Measurements from ENCODE around the gene DRD5.
"Not testable (repeated sequence)": the region's sequence is repeated elsewhere in the genome, so short reads cannot be mapped to it uniquely, and the experiment has no call there.

The DRD5 gene

GRCh38 chr4:9796641-9797040, 15.2 kb downstream of the DRD5 start:
- not testable (repeated sequence) for H3K27me3 ChIP-seq (ENCODE audit: insufficient read depth, low read length); H2AFZ ChIP-seq (ENCODE audit: insufficient read depth, low read length, poor library complexity); H3K4me3 ChIP-seq (ENCODE audit: low read depth, low read length); H3K4ac ChIP-seq (ENCODE audit: low read depth, low read length); H4K12ac ChIP-seq (ENCODE audit: low read depth, low read length); H3K4me2 ChIP-seq (ENCODE audit: low read length); H3K9me3 ChIP-seq (ENCODE audit: insufficient read depth, low read depth, low read length); H3K27ac ChIP-seq (ENCODE audit: low read depth, low read length); H3K79me2 ChIP-seq (ENCODE audit: control insufficient read depth, insufficient read depth, low read length, poor library complexity); H4K8ac ChIP-seq (ENCODE audit: low read depth, low read length); H2AK5ac ChIP-seq (ENCODE audit: low read length); H2BK12ac ChIP-seq (ENCODE audit: low read length); H2BK120ac ChIP-seq (ENCODE audit: insufficient read depth, low read length, poor library complexity); H3K23ac ChIP-seq (ENCODE audit: low read length); H3K9ac ChIP-seq (ENCODE audit: low read length); H3K4me1 ChIP-seq (ENCODE audit: control insufficient read depth in 1 of 2, insufficient read depth in 2 of 2, low read length in 2 of 2); H3K14ac ChIP-seq (ENCODE audit: low read length); H3K18ac ChIP-seq (ENCODE audit: low read length); H2BK5ac ChIP-seq (ENCODE audit: low read depth, low read length, poor library complexity); H4K91ac ChIP-seq (ENCODE audit: low read depth, low read length); H3K79me1 ChIP-seq (ENCODE audit: low read length); H3K36me3 ChIP-seq (ENCODE audit: control insufficient read depth in 1 of 2, insufficient read depth in 2 of 2, low read length in 2 of 2)
- WGBS (ENCODE audit: extremely low coverage, insufficient coverage, insufficient read length): no CpG with 5 or more reads among the region's 2 CpGs
- peak; percentile 16 to 33 for DNase-seq

DNA sequence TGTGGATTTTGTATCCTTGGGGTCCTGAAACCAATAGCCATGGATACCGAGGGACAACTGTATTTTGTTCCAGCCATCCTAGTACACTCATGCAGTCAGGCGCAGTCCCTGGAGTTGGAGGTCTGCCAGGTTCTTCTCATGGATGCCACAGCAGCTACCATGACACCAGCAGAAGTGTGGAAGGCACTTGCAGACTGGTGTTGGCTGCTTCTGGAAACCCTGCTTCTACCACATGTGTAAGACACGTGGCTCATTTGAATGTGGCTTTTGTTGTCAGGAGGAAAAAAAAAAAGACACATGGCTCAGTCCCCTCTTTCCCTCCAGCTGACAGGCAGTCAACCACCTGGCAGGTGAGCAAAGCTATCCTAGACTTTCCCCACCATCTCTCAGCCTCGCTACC, 19.4 kb downstream of the DRD5 start:
- Histone ChIP-seq H3K9me3 (ENCODE audit: insufficient read depth, low read depth, low read length) (no peaks in the 10 kb centered on the region), H2AFZ (ENCODE audit: insufficient read depth, low read length, poor library complexity) (no peak overlapping the region), H3K27me3 (ENCODE audit: insufficient read depth, low read length) (no peaks in the 10 kb centered on the region), H4K12ac (ENCODE audit: low read depth, low read length) (no peak overlapping the region), H3K36me3 (ENCODE audit: control insufficient read depth in 1 of 2, insufficient read depth in 2 of 2, low read length in 2 of 2) (no peaks in the 10 kb centered on the region), H3K79me1 (ENCODE audit: low read length) (no peaks in the 10 kb centered on the region), H3K4ac (ENCODE audit: low read depth, low read length) (no peak overlapping the region), H2BK120ac (ENCODE audit: insufficient read depth, low read length, poor library complexity) (no peak overlapping the region), H3K27ac (ENCODE audit: low read depth, low read length) (no peak overlapping the region), H3K14ac (ENCODE audit: low read length) (no peak overlapping the region), H2BK5ac (ENCODE audit: low read depth, low read length, poor library complexity) (no peak overlapping the region), H3K9ac (ENCODE audit: low read length) (no peak overlapping the region), H3K79me2 (ENCODE audit: control insufficient read depth, insufficient read depth, low read length, poor library complexity) (no peaks in the 10 kb centered on the region), H3K4me2 (ENCODE audit: low read length) (no peak overlapping the region), H2AK5ac (ENCODE audit: low read length) (no peak overlapping the region), H4K91ac (ENCODE audit: low read depth, low read length) (no peak overlapping the region), H3K4me1 (ENCODE audit: control insufficient read depth in 1 of 2, insufficient read depth in 2 of 2, low read length in 2 of 2) (no peaks in the 10 kb centered on the region), H3K23ac (ENCODE audit: low read length) (no peak overlapping the region), H3K18ac (ENCODE audit: low read length) (no peak overlapping the region), H3K4me3 (ENCODE audit: low read depth, low read length) (no peak overlapping the region), H4K8ac (ENCODE audit: low read depth, low read length) (no peak overlapping the region), H2BK12ac (ENCODE audit: low read length) (no peak overlapping the region)
- no CpG with 5 or more reads among the region's 4 CpGs for WGBS (ENCODE audit: extremely low coverage, insufficient coverage, insufficient read length)
- no peak for DNase-seq

- no CpG with 5 or more reads among the region's 5 CpGs for WGBS (ENCODE audit: extremely low coverage, insufficient coverage, insufficient read length)
- Histone ChIP-seq H2AK5ac (ENCODE audit: low read length) (no peak overlapping the region), H4K12ac (ENCODE audit: low read depth, low read length) (no peak overlapping the region), H3K14ac (ENCODE audit: low read length) (no peak overlapping the region), H4K8ac (ENCODE audit: low read depth, low read length) (no peak overlapping the region), H3K79me2 (ENCODE audit: control insufficient read depth, insufficient read depth, low read length, poor library complexity) (no peaks in the 10 kb centered on the region), H2BK120ac (ENCODE audit: insufficient read depth, low read length, poor library complexity) (no peak overlapping the region), H3K4me1 (ENCODE audit: control insufficient read depth in 1 of 2, insufficient read depth in 2 of 2, low read length in 2 of 2) (no peaks in the 10 kb centered on the region), H3K27me3 (ENCODE audit: insufficient read depth, low read length) (no peaks in the 10 kb centered on the region), H3K4me2 (ENCODE audit: low read length) (no peak overlapping the region), H3K23ac (ENCODE audit: low read length) (no peak overlapping the region), H2AFZ (ENCODE audit: insufficient read depth, low read length, poor library complexity) (no peak overlapping the region), H3K27ac (ENCODE audit: low read depth, low read length) (no peak overlapping the region), H4K91ac (ENCODE audit: low read depth, low read length) (no peak overlapping the region), H2BK12ac (ENCODE audit: low read length) (no peak overlapping the region), H3K9me3 (ENCODE audit: insufficient read depth, low read depth, low read length) (peaks cover 3% of the 10 kb centered on the region), H3K18ac (ENCODE audit: low read length) (no peak overlapping the region), H3K4me3 (ENCODE audit: low read depth, low read length) (no peak overlapping the region), H3K4ac (ENCODE audit: low read depth, low read length) (no peak overlapping the region), H3K79me1 (ENCODE audit: low read length) (no peaks in the 10 kb centered on the region), H3K36me3 (ENCODE audit: control insufficient read depth in 1 of 2, insufficient read depth in 2 of 2, low read length in 2 of 2) (no peaks in the 10 kb centered on the region), H2BK5ac (ENCODE audit: low read depth, low read length, poor library complexity) (no peak overlapping the region), H3K9ac (ENCODE audit: low read length) (no peak overlapping the region)
- no peak for DNase-seq
Observed at GRCh38 chr4:9804918-9805317, 23.5 kb downstream of the DRD5 start.

DNA sequence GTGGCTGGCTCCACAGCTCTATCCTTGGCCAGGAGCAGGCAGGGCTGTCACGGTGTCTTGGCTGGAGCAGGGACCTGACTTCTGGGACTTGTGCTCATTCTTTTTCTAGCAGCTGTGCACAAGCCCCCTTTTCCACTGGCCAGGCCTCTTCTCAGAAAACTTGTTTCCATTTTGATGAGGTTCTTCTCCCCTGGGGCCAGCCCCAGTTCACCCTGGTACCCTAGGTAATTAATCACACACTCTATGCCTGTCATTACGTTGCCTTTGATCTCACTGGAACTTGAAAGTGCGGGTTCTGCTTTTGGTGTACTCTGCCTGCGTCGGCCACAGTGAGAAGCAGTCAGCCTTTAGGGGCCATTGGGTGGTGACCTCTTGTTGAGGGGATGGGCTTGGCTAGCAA, 26.6 kb downstream of the DRD5 start:
- Histone ChIP-seq H2AFZ (ENCODE audit: insufficient read depth, low read length, poor library complexity) (no peak overlapping the region), H3K4me1 (ENCODE audit: control insufficient read depth in 1 of 2, insufficient read depth in 2 of 2, low read length in 2 of 2) (no peaks in the 10 kb centered on the region), H4K8ac (ENCODE audit: low read depth, low read length) (no peak overlapping the region), H3K27me3 (ENCODE audit: insufficient read depth, low read length) (no peaks in the 10 kb centered on the region), H3K9me3 (ENCODE audit: insufficient read depth, low read depth, low read length) (peaks cover 3% of the 10 kb centered on the region), H3K79me2 (ENCODE audit: control insufficient read depth, insufficient read depth, low read length, poor library complexity) (no peaks in the 10 kb centered on the region), H3K36me3 (ENCODE audit: control insufficient read depth in 1 of 2, insufficient read depth in 2 of 2, low read length in 2 of 2) (no peaks in the 10 kb centered on the region), H3K9ac (ENCODE audit: low read length) (no peak overlapping the region), H3K18ac (ENCODE audit: low read length) (no peak overlapping the region), H4K91ac (ENCODE audit: low read depth, low read length) (no peak overlapping the region), H3K23ac (ENCODE audit: low read length) (no peak overlapping the region), H4K12ac (ENCODE audit: low read depth, low read length) (no peak overlapping the region), H3K27ac (ENCODE audit: low read depth, low read length) (no peak overlapping the region), H3K4ac (ENCODE audit: low read depth, low read length) (no peak overlapping the region), H2BK12ac (ENCODE audit: low read length) (no peak overlapping the region), H2BK120ac (ENCODE audit: insufficient read depth, low read length, poor library complexity) (no peak overlapping the region), H2BK5ac (ENCODE audit: low read depth, low read length, poor library complexity) (no peak overlapping the region), H3K4me2 (ENCODE audit: low read length) (no peak overlapping the region), H3K14ac (ENCODE audit: low read length) (no peak overlapping the region), H3K79me1 (ENCODE audit: low read length) (no peaks in the 10 kb centered on the region), H3K4me3 (ENCODE audit: low read depth, low read length) (no peak overlapping the region), H2AK5ac (ENCODE audit: low read length) (no peak overlapping the region)
- no CpG with 5 or more reads among the region's 5 CpGs for WGBS (ENCODE audit: extremely low coverage, insufficient coverage, insufficient read length)
- no peak for DNase-seq
